Ovary (tissue), 9 donors: Measurements from ENCODE around the gene TNRC6B. TPM values are rescaled to one million over a fixed set of nuclear protein-coding genes. Genes with fewer than 3 reads are reported as not detected.

Experiments used
- DNase-seq, 5 donors: peaks; one replicate each; pipeline ENCODE4 v3.0.0-alpha.2; 2019 to 2020
- H3K27ac ChIP-seq, 2 donors: fragments of 200-600 bp; one replicate each; pipeline versions ENCODE4 v1.5.1 to v1.8.0; 2019 to 2022
- H3K27me3 ChIP-seq: fragments of 200-600 bp; one replicate; pipeline ENCODE4 v1.8.0; 2022
- H3K36me3 ChIP-seq: fragments of 200-600 bp; sonication (generic); one replicate; pipeline ENCODE4 v1.5.1; 2019
- H3K4me1 ChIP-seq: one replicate; pipeline ENCODE4 v1.8.1; 2013; ENCODE audit warnings: mild to moderate bottlenecking, moderate library complexity; ENCODE audit not compliant: insufficient read depth
- H3K4me3 ChIP-seq: fragments of 200-600 bp; sonication (generic); one replicate; pipeline ENCODE4 v1.5.1; 2017
- H3K9me3 ChIP-seq, 2 donors: fragments of 200-600 bp in 1 of 2; sonication (generic) in 1 of 2; one replicate each; pipeline versions ENCODE4 v1.5.1 to v1.8.1; 2013 to 2019; ENCODE audit warnings: mild to moderate bottlenecking in 1 of 2, moderate library complexity in 1 of 2
- CTCF ChIP-seq, 3 donors: fragments of 450-650 bp in 2 of 3; fragments of 200-600 bp in 1 of 3; IDR thresholded peaks; one replicate each; pipeline versions ENCODE4 v1.5.1 to v1.8.0; 2016 to 2022; ENCODE audit warnings: antibody characterized with exemption in 3 of 3, mild to moderate bottlenecking in 1 of 3
- EP300 ChIP-seq: sonication (generic); formaldehyde crosslinking; IDR thresholded peaks from one replicate; pipeline ENCODE4 v1.6.1; 2017; ENCODE audit warnings: antibody characterized with exemption
- POLR2A ChIP-seq: fragments of 450-650 bp; IDR thresholded peaks from one replicate; pipeline ENCODE4 v1.6.1; 2017; ENCODE audit warnings: antibody characterized with exemption, mild to moderate bottlenecking, moderate library complexity
- WGBS, 3 donors: extraction: QIAGEN DNeasy Blood & Tissue Kit in 1 of 3; methylation state at CpG; one replicate each; pipeline versions ENCODE4 v1.1.5 to v1.1.7; 2013 to 2017; 5-methylcytosine and 5-hydroxymethylcytosine counted together
- intact Hi-C, 4 donors: fragments of 100-400 bp; cut with DNase I; formaldehyde crosslinking; loops; one replicate each; pipeline versions ENCODE4 v1.11.0 to v1.15.1; 2022 to 2023
- polyA plus RNA-seq, 2 donors: library from polyadenylated mRNA; stranded (reverse); fragments of 200-250 nt in 1 of 2; fragments of 350-450 nt in 1 of 2; fragmentation: Illumina TruSeq in 1 of 2; extraction: RNeasy Lipid Tissue Mini Kit (QIAGEN cat#74804) in 1 of 2; gene quantifications; one replicate each; pipeline ENCODE4 v1.2.3, GENCODE V29; 2013 to 2014
- total RNA-seq, 7 donors: library from RNA; depleted of rRNA in 2 of 7; stranded (reverse); fragments of >200 nt in 2 of 7; fragmentation: NEBNext Ultra II Directional in 3 of 7; extraction: Animal tissue kit (Norgen Biotek cat#: 25700) in 3 of 7; gene quantifications; one replicate each; pipeline versions ENCODE4 v1.1.0 to v1.2.4, GENCODE V29; 2016 to 2023
- donor health status: DM: no; HTN: no; CAD: no; lungs with moderate emphysema.
- donor health status: DM: no; HTN: no; CAD: no.
- donor health status: Bipolar disorder and iron deficiency.
- donor health status: DM: yes; HTN: yes; CAD: no.
- donor health status: DM: no; HTN: no; CAD: no.
- donor health status: DM: yes; HTN: yes; CAD: no.

Gene TNRC6B
- total and polyA plus RNA-seq, 9 donors = 9.4 to 52.1 (median 47.5) TPM

DNA sequence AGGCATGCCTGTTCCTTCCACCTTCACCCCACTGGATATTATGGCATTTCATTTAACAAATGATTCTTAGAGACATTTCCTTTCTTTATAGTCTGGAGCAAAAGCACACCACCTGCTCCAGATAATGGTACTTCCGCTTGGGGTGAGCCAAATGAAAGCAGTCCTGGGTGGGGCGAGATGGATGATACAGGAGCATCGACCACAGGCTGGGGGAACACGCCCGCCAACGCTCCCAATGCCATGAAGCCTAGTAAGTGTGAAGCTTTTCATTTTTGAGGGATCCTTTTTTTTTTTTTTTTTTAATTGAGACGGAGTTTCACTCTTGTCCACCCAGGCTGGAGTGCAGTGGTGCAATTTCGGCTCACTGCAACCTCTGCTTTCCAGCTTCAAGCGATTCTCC is 92.3 kb downstream of the TNRC6B start:
- intact Hi-C loops = no loop called here
- H3K27me3 ChIP-seq = no peaks in the 10 kb centered on the region
- no peak overlapping the region for H3K4me3 ChIP-seq
- DNase-seq = no peak
- WGBS, 3 donors = 93 to 97% (median 96%) methylated on average over 9 of the region's 9 CpGs
- no peak for TF ChIP-seq EP300
- H3K27ac ChIP-seq = no peak overlapping the region
- no peaks in the 10 kb centered on the region for H3K4me1 ChIP-seq
- peaks cover 0 to 3% of the 10 kb centered on the region in 2 donors for H3K9me3 ChIP-seq
- H3K36me3 ChIP-seq = no peaks in the 10 kb centered on the region

GRCh38 chr22:40270748-40271373 is 93.1 kb downstream of the TNRC6B start:
- Histone ChIP-seq H3K4me1 (no peaks in the 10 kb centered on the region), H3K4me3 (no peak overlapping the region), H3K27ac (no peak overlapping the region), H3K36me3 (no peaks in the 10 kb centered on the region), H3K9me3 (peaks cover 0 to 3% of the 10 kb centered on the region in 2 donors), H3K27me3 (no peaks in the 10 kb centered on the region)
- no peak for DNase-seq
- WGBS, 3 donors = 57 to 61% (median 57%) methylated on average over 5 of the region's 5 CpGs
- intact Hi-C loops = no loop called here
- TF ChIP-seq CTCF (IDR thresholded peaks at IDR 0.05) (no peak), EP300 (no peak), POLR2A (no peak)

DNA sequence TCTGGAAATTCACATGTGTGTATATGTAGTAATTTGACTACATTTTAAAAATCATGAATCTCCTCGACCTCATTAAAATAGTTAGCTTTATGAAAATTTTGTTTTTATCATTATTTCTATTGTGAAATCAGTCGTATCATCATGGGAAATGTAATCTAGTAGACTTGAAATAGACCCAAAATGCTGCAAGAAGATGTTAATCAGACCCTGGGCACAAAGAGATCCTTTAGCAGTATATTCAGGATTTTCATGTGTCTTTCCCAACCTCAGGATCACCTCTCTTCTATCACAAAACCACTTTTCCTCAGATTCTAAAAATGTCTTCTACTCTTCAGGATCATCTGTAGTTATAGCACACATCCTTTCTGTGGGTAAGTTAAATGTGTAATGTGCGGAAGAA is 93.7 kb downstream of the TNRC6B start:
- intact Hi-C loops = no loop called here
- no peaks in the 10 kb centered on the region for H3K4me1 ChIP-seq
- WGBS, 3 donors = 84 to 85% (median 85%) methylated on average over 3 of the region's 3 CpGs
- no peaks in the 10 kb centered on the region for H3K27me3 ChIP-seq
- TF ChIP-seq POLR2A = no peak
- TF ChIP-seq CTCF (IDR thresholded peaks at IDR 0.05) = no peak
- TF ChIP-seq EP300 = no peak
- H3K36me3 ChIP-seq = no peaks in the 10 kb centered on the region
- H3K27ac ChIP-seq = no peak overlapping the region
- peaks cover 0 to 3% of the 10 kb centered on the region in 2 donors for H3K9me3 ChIP-seq
- no peak overlapping the region for H3K4me3 ChIP-seq
- DNase-seq = no peak

DNA sequence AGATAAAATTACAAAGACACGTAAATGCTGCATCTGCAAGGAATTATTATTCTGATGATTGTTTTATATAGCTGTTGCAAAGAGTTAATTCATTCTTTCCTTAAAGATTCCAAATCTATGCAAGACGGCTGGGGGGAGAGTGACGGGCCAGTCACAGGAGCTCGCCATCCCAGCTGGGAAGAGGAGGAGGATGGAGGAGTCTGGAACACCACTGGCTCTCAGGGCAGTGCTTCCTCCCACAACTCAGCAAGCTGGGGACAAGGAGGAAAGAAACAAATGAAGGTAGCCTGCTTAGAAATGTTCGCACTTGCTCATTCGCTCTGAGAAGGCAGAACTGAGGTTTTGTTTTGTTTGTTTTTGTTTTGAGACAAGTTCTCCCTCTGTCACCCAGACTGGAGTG is 95.6 kb downstream of the TNRC6B start:
- Histone ChIP-seq H3K27me3 (no peaks in the 10 kb centered on the region), H3K4me3 (no peak overlapping the region), H3K27ac (no peak overlapping the region), H3K4me1 (peaks cover 5% of the 10 kb centered on the region), H3K9me3 (peaks cover 0 to 3% of the 10 kb centered on the region in 2 donors), H3K36me3 (no peaks in the 10 kb centered on the region)
- intact Hi-C loops = no loop called here
- 50 to 54% (median 52%) methylated on average over 6 of the region's 6 CpGs for WGBS, 3 donors
- DNase-seq = no peak
- TF ChIP-seq CTCF (IDR thresholded peaks at IDR 0.05) = no peak
- TF ChIP-seq POLR2A = no peak
- no peak for TF ChIP-seq EP300

- DNase-seq = no peak
- peak overlapping the region; percentile 16 to 73 for H3K27ac ChIP-seq
Observed at GRCh38 chr22:40276996-40277823, 99.5 kb downstream of the TNRC6B start.

More at GRCh38 chr22:40276996-40277823, 99.5 kb downstream of the TNRC6B start:
- H3K36me3 ChIP-seq = no peaks in the 10 kb centered on the region
- WGBS, 3 donors = 13 to 19% (median 18%) methylated on average over 10 of the region's 10 CpGs
- peaks cover 0 to 3% of the 10 kb centered on the region in 2 donors for H3K9me3 ChIP-seq
- H3K27me3 ChIP-seq = no peaks in the 10 kb centered on the region
- TF ChIP-seq EP300 (no peak), CTCF (IDR thresholded peaks at IDR 0.05) (no peak)
- peaks cover 5% of the 10 kb centered on the region for H3K4me1 ChIP-seq
- intact Hi-C loops = no loop called here
- peak overlapping the region; percentile 32 for H3K4me3 ChIP-seq
